OCI-LY1 (cell line): ENCODE results near the gene XYLT2.

Source experiments
- CTCF ChIP-seq: fragments of 200-600 bp; sonication (generic), shearing (Covaris generic); IDR thresholded peaks from 2 replicates; pipeline ENCODE4 v1.5.1; 2017; ENCODE audit warnings: mild to moderate bottlenecking, antibody characterized with exemption, low read length, moderate library complexity, mixed read lengths
- EZH2 ChIP-seq: fragments of 200-600 bp; sonication (generic), shearing (Covaris generic); IDR thresholded peaks from 2 replicates; pipeline ENCODE4 v1.8.0; 2017; ENCODE audit warnings: borderline replicate concordance, mixed run types, mild to moderate bottlenecking, antibody characterized with exemption, low read length, moderate library complexity, mixed read lengths

GRCh38 chr17:50386510-50386909, 40.6 kb downstream of the XYLT2 start:
- TF ChIP-seq CTCF, result no peak
- TF ChIP-seq EZH2, result no peak
